Mammary epithelial cell (primary cell): ENCODE measurements around the gene COL4A2.

Source experiments
- CTCF ChIP-seq, 2 donors: IDR thresholded peaks in 1 of 2; conservative IDR thresholded peaks in 1 of 2; 2 replicates each; pipeline ENCODE4 v1.5.1; 2011 to 2012; ENCODE audit warnings: inconsistent platforms in 2 of 2, low read length in 2 of 2, mild to moderate bottlenecking in 2 of 2, control low read depth in 1 of 2, low read depth in 1 of 2; ENCODE audit not compliant: insufficient read depth in 1 of 2; ENCODE audit errors: extremely low read depth in 1 of 2
- EZH2 ChIP-seq: IDR thresholded peaks from 2 replicates; pipeline ENCODE4 v1.6.1; 2012; ENCODE audit warnings: low read length, inconsistent platforms, borderline replicate concordance

GRCh38 chr13:110449219-110450015 lies 142.3 kb downstream of the COL4A2 start:
- TF ChIP-seq CTCF (conservative IDR thresholded peaks at IDR 0.05 in 1 of 2, IDR thresholded peaks at IDR 0.05 in 1 of 2; ENCODE audit: extremely low read depth in 1 of 2, insufficient read depth in 1 of 2, low read depth in 1 of 2, low read length in 2 of 2), result no peak
- no peak for TF ChIP-seq EZH2
